ENCODE data around the gene NR2F2.

The NR2F2 gene

DNA sequence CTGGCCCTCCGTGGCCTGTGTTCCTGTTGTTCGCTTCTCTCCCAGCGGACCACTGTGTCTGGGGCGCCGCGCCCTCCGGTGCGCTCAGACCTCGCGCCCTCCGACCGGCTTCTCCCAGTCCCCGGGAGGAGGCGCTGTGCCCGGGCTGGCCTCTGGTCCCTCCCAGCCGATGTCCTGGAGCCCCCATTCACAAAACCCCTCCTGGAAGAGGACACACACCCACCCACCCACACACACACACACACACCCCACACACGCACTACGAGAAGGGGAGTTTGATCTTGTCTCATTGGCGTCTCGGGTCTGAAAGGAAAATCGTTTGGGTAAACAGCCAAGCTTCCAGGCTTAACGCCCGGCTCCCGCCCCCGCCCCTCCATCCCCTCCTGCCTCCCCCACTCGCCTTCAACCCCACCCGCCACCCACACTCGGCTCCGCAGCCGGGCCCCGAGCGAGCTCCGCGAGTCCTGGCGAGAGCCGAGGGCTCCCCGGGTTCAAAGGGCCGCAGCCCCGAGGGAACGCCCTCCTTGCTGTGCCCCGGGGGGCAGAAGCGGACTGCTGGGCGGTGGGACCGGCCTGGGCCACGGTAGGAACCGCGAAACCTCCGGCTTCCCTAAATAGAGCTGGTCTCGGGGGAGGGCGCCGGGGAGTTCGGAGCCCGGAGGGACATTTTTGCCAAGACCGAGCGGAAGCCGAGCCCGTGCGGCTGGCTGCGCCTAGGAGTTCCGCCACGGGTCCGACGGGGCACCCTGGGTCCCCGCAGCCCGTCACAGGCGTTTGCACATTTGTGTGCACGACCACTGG, 23.6 kb downstream of the NR2F2 start:
- in situ Hi-C loops (cut with HindIII; ENCODE audit: low sequenced_read_pairs): no loop called here
- peak overlapping the region; percentile 49 for H3K4me3 ChIP-seq (ENCODE audit: low read depth, low read length)
- DNase-seq (ENCODE audit: low read depth, low spot score): peak; percentile 67
- TF ChIP-seq, protein P1, sequence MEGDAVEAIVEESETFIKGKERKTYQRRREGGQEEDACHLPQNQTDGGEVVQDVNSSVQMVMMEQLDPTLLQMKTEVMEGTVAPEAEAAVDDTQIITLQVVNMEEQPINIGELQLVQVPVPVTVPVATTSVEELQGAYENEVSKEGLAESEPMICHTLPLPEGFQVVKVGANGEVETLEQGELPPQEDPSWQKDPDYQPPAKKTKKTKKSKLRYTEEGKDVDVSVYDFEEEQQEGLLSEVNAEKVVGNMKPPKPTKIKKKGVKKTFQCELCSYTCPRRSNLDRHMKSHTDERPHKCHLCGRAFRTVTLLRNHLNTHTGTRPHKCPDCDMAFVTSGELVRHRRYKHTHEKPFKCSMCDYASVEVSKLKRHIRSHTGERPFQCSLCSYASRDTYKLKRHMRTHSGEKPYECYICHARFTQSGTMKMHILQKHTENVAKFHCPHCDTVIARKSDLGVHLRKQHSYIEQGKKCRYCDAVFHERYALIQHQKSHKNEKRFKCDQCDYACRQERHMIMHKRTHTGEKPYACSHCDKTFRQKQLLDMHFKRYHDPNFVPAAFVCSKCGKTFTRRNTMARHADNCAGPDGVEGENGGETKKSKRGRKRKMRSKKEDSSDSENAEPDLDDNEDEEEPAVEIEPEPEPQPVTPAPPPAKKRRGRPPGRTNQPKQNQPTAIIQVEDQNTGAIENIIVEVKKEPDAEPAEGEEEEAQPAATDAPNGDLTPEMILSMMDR (IDR thresholded peaks at IDR 0.05; ENCODE audit: low read depth, low read length): peak; percentile 78

DNA sequence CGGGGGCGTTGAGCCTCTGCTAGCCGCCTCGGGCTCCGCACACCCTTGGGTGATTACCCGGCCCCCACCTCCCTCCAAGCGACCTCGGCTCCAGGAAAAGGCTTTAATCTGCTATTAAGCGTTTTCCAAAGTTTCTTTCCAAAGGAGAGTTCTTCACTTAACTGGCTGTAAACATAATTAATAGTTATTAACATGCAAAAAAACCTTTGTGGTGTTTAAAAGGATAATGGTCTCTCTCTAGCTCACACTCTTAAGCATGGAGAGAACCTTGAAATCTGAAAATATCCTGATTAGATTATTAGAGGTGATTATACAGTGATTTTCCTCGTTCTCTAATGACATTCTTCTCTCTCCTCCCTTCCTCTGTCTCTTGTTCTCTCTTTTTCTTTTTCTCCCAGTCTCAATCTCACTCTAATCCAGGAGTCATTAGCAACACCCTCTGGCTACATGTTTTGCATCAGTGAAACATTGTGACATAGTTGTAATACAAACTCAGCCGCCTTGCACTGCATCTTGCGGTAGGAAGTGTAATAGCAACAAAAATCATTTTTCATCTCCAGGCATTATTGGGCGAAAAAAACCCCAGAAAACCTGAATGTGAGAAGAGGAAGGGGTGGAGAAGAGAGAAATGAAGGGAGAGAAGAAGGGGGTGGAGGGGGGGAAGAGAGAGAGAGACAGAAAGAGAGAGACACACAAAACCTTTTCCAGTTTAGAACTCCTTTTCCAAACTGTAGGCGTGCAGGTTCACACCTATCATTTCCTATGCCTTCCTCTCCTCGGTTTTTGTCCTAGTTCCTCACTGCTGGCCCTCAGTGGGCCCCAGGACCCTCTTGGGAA, 24.4 kb downstream of the NR2F2 start:
- peak overlapping the region; percentile 49 for H3K4me3 ChIP-seq (ENCODE audit: low read depth, low read length)
- TF ChIP-seq, protein P1 (IDR thresholded peaks at IDR 0.05; ENCODE audit: low read depth, low read length): peak; percentile 35
- in situ Hi-C loops (cut with HindIII; ENCODE audit: low sequenced_read_pairs): no loop called here
- DNase-seq (ENCODE audit: low read depth, low spot score): peak; percentile 79

DNA sequence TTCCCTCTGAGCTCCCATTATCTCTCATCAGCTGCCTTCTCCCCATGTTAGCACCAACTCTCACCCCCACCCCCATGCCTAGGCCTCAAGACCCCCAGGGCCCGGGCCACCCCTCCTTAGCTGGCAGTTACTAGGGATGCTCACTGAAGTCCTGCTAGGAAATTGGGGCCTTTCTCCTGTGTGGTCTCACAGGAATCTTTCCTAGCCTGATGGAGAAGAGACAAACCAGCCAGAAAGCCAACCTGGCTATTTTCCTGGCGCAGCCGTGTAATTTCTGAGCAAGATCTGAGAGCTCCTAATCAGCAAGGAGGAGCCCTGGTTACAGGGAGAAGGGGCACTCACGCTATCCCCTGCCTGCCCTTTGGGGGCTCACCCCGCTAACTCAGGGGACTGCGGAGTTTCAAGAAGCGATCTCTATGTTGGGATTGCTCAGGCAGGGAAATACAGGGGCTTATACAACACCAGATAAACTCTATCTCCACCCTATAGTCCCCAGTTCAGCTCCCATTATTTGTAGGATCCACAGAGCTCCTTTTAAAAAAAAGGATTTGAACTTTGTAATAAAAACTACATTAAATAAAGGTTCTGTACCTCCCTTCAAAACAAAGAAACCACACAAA, 25.2 kb downstream of the NR2F2 start:
- in situ Hi-C loops (cut with HindIII; ENCODE audit: low sequenced_read_pairs): no loop called here
- TF ChIP-seq, protein P1 (IDR thresholded peaks at IDR 0.05; ENCODE audit: low read depth, low read length): no peak
- no peak overlapping the region for H3K4me3 ChIP-seq (ENCODE audit: low read depth, low read length)
- DNase-seq (ENCODE audit: low read depth, low spot score): no peak

DNA sequence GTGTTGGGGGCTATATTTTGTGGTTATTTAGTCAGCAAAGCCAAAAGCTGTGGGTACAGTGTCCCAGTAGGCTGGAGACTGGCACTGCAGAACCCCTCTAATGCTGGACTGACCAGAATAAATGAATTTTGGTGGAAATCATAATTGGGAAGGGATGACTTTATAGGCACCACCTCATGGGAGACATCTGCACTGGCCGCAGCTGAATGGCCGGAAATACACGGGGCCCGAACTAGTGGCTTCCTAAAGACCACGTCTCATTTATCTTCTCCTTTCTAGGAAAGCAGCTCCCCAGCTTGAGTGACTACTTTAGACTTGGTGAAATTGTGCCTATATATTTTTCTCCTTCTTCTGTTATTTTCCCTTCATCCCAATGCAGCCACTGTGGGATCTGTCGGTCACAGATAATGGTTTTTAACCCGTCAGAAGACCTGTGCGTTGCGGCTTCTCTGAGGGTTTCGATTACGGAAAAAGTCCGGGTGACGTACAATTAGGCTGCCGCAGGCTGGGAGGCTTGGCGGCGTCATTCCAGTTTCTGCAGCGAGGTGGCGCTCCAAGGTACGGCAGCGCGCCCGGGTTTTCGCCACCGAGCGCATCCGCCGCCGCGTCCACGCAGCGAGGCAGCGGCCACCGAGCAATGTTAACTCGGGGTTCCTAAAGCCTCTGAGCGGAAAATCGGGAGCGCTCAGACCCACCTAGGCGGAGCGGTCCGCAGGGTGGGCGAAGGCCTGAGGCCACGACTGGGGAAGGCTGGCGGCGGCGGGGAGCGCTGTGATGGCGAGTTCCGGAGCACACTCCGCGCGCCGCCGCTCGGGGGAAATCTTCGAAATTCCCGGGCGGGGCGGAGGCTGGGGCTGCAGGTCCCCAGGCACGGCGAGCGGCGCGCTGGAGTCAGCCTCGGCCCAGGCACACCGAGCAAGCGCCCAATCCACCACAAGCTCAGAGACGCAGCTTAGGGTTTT, 26.3 kb downstream of the NR2F2 start:
- peak overlapping the region; percentile 59 for H3K4me3 ChIP-seq (ENCODE audit: low read depth, low read length)
- TF ChIP-seq, protein P1 (IDR thresholded peaks at IDR 0.05; ENCODE audit: low read depth, low read length): peak; percentile 91
- peak; percentile 88 for DNase-seq (ENCODE audit: low read depth, low spot score)
- in situ Hi-C loops (cut with HindIII; ENCODE audit: low sequenced_read_pairs): no loop called here

DNA sequence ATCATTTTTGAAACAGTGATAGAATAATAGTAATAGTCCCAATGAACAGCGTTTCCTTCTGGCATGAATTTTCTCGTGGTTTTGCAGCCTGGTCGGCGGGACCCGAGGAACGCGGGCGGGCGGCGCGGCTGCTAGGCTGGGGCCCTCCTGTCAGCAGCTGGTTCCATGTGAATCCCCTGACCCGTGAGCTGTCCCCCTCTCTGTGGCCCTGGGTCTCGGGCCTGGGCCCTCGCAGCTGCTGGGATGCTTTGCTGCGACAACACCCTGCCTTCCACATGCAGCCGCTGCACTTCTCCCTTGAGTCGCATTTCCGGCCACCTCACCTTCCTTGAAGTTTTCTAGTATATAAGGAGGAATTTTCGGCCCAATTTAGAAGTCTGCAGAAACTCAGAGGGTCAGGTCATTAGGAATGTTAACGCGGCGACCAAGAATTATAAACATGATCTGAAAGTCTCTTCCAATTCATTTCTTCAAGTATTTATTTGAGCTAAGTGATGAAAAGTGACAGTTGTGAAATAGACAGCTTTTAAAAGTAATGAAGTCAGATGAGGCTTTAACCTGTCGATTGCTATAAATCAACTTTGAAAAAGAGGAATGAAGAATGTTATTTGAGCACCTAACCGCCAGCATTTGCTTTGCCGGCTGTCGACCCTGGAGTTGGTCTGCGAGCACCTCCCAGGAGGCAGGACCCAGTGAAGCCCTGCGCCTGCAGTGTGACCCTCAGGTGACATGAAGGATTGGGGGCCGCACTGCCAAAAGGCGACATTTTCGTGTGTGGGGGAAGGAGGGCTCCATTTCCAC, 27.7 kb downstream of the NR2F2 start:
- TF ChIP-seq, protein P1 (IDR thresholded peaks at IDR 0.05; ENCODE audit: low read depth, low read length): no peak
- in situ Hi-C loops (cut with HindIII; ENCODE audit: low sequenced_read_pairs): no loop called here
- DNase-seq (ENCODE audit: low read depth, low spot score): no peak
- peak overlapping the region; percentile 59 for H3K4me3 ChIP-seq (ENCODE audit: low read depth, low read length)

Data from astrocyte of the spinal cord (primary cell).